OCI-LY7 (cell line): ENCODE results near the gene CMC1. TPM values are rescaled to one million over a fixed set of nuclear protein-coding genes. Genes with fewer than 3 reads are reported as not detected.

Experiments used
- BruUV-seq: library from RNA; stranded (reverse); fragments of 400-500 nt; replicated peaks from 2 replicates; lab custom pipeline; 2021; lab: Mats Ljungman, UMichigan
- CTCF ChIA-PET: fragments of 300-600 bp; sonication (Branson Sonifier 250); formaldehyde crosslinking; loops from one replicate; lab custom pipeline; 2022; ENCODE audit warnings: antibody characterized with exemption; ENCODE audit not compliant: unreplicated experiment; lab: Charles Lee
- POLR2A ChIA-PET: fragments of 300-600 bp; sonication (Branson Sonifier 250); formaldehyde crosslinking; loops from one replicate; lab custom pipeline; 2022; ENCODE audit warnings: antibody characterized with exemption; lab: Charles Lee
- DNase-seq: peaks from one replicate; pipeline ENCODE4 v3.0.0-alpha.2; 2015; ENCODE audit warnings: low spot score
- H2AFZ ChIP-seq: fragments of 200-600 bp; sonication (generic), shearing (Covaris generic); 2 replicates; pipeline ENCODE4 v1.6.1; 2014; ENCODE audit warnings: mild to moderate bottlenecking, antibody characterized with exemption, low read length, moderate library complexity
- H3K27ac ChIP-seq: fragments of 200-600 bp; sonication (generic); 2 replicates; pipeline ENCODE4 v1.5.1; 2014; ENCODE audit warnings: mixed run types, low read depth, mild to moderate bottlenecking, moderate library complexity, low read length, inconsistent platforms; ENCODE audit not compliant: poor library complexity, severe bottlenecking
- H3K36me3 ChIP-seq: fragments of 200-600 bp; sonication (generic); 2 replicates; pipeline ENCODE4 v1.6.1; 2014; ENCODE audit warnings: mild to moderate bottlenecking, antibody characterized with exemption, low read length, moderate library complexity, mixed read lengths; ENCODE audit not compliant: insufficient read depth
- H3K4me1 ChIP-seq: fragments of 200-600 bp; sonication (generic); 2 replicates; pipeline ENCODE4 v1.5.1; 2014; ENCODE audit warnings: mild to moderate bottlenecking, low read length; ENCODE audit not compliant: insufficient read depth, poor library complexity, severe bottlenecking
- H3K4me2 ChIP-seq: fragments of 200-600 bp; sonication (generic); 2 replicates; pipeline ENCODE4 v1.6.1; 2014; ENCODE audit warnings: mild to moderate bottlenecking, low read length
- H3K4me3 ChIP-seq: fragments of 200-600 bp; sonication (generic); 2 replicates; pipeline ENCODE4 v1.5.1; 2014; ENCODE audit warnings: mild to moderate bottlenecking, low read depth, low read length; ENCODE audit not compliant: poor library complexity, severe bottlenecking
- H3K79me2 ChIP-seq: fragments of 200-600 bp; sonication (generic); 2 replicates; pipeline ENCODE4 v1.6.1; 2016; ENCODE audit warnings: low read depth, mild to moderate bottlenecking, low read length, moderate library complexity, mixed read lengths; ENCODE audit not compliant: insufficient read depth
- H3K9me2 ChIP-seq: fragments of 200-600 bp; sonication (generic); 2 replicates; pipeline ENCODE4 v1.6.1; 2016; ENCODE audit warnings: mild to moderate bottlenecking, low read length, mixed read lengths; ENCODE audit not compliant: insufficient read depth
- H3K9me3 ChIP-seq: fragments of 200-600 bp; sonication (generic); 2 replicates; pipeline ENCODE4 v1.6.1; 2014; ENCODE audit warnings: mild to moderate bottlenecking, mixed run types, low read length, mixed read lengths
- H4K20me1 ChIP-seq: fragments of 200-600 bp; sonication (generic); 2 replicates; pipeline ENCODE4 v1.6.1; 2014; ENCODE audit warnings: mild to moderate bottlenecking, antibody characterized with exemption, low read length, moderate library complexity, mixed read lengths; ENCODE audit not compliant: insufficient read depth
- EZH2phosphoT487 ChIP-seq: fragments of 200-600 bp; sonication (generic); IDR thresholded peaks from 2 replicates; pipeline ENCODE4 v1.6.1; 2018; ENCODE audit warnings: low read depth, borderline replicate concordance, mild to moderate bottlenecking, mixed run types, antibody characterized with exemption, low read length, moderate library complexity, mixed read lengths
- intact Hi-C: fragments of 100-400 bp; cut with micrococcal nuclease; formaldehyde crosslinking; loops from one replicate; pipeline ENCODE4 v1.10.0; 2022; ENCODE audit not compliant: unreplicated experiment
- total RNA-seq, 2 experiments: library from RNA; depleted of rRNA in 1 of 2; stranded (reverse); fragments of >200 nt in 1 of 2; shearing (Covaris generic) in 1 of 2; gene quantifications; 2 replicates each; pipeline ENCODE4 v1.2.3, GENCODE V29; 2014 to 2022
- TF ChIP-seq, protein P1 (sequence below): fragments of 200-600 bp; sonication (generic); conservative IDR thresholded peaks from 2 replicates; pipeline ENCODE4 v1.5.1; 2014; ENCODE audit warnings: mild to moderate bottlenecking, antibody characterized with exemption, low read length, moderate library complexity, mixed read lengths

Gene CMC1
- total RNA-seq, 2 experiments from 2014 or later: 12.1 to 26.9 TPM

- Histone ChIP-seq H3K79me2 (no peaks in the 10 kb centered on the region), H3K4me1 (no peaks in the 10 kb centered on the region), H3K4me2 (no peak overlapping the region), H2AFZ (no peak overlapping the region), H3K9me3 (no peaks in the 10 kb centered on the region), H3K36me3 (no peaks in the 10 kb centered on the region), H3K27ac (no peak overlapping the region), H3K4me3 (no peak overlapping the region), H3K9me2 (no peaks in the 10 kb centered on the region), H4K20me1 (no peaks in the 10 kb centered on the region; the same call in 1 of the 2 replicates)
- intact Hi-C loops: no loop called here
- peak; percentile 41 for DNase-seq
- ChIA-PET CTCF (no interaction called here), POLR2A (interaction anchor here (1.0 kb wide), 1 partner anchor 21 kb away, joined by 3 read pairs; no protein-coding TSS in a partner anchor)
- no peak for TF ChIP-seq EZH2phosphoT487
- TF ChIP-seq, protein P1, sequence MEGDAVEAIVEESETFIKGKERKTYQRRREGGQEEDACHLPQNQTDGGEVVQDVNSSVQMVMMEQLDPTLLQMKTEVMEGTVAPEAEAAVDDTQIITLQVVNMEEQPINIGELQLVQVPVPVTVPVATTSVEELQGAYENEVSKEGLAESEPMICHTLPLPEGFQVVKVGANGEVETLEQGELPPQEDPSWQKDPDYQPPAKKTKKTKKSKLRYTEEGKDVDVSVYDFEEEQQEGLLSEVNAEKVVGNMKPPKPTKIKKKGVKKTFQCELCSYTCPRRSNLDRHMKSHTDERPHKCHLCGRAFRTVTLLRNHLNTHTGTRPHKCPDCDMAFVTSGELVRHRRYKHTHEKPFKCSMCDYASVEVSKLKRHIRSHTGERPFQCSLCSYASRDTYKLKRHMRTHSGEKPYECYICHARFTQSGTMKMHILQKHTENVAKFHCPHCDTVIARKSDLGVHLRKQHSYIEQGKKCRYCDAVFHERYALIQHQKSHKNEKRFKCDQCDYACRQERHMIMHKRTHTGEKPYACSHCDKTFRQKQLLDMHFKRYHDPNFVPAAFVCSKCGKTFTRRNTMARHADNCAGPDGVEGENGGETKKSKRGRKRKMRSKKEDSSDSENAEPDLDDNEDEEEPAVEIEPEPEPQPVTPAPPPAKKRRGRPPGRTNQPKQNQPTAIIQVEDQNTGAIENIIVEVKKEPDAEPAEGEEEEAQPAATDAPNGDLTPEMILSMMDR: peak; percentile 83
- BruUV-seq: no TSS peak
Observed at GRCh38 chr3:28286595-28286994, 45.2 kb downstream of the CMC1 start.

GRCh38 chr3:28287046-28287445, 45.6 kb downstream of the CMC1 start:
- no peaks in the 10 kb centered on the region for H3K9me3 ChIP-seq
- no peak for DNase-seq
- no peak overlapping the region for H2AFZ ChIP-seq
- H3K4me3 ChIP-seq: no peak overlapping the region
- no peaks in the 10 kb centered on the region for H3K4me1 ChIP-seq
- POLR2A ChIA-PET: interaction anchor here (0.5 to 1.0 kb wide), 3 partner anchors 12 to 130 kb away, joined by 3 read pairs; no protein-coding TSS in a partner anchor
- H3K9me2 ChIP-seq: no peaks in the 10 kb centered on the region
- no peak overlapping the region for H3K27ac ChIP-seq
- TF ChIP-seq, protein P1: no peak
- no peak for TF ChIP-seq EZH2phosphoT487
- no peaks in the 10 kb centered on the region; the same call in 1 of the 2 replicates for H4K20me1 ChIP-seq
- H3K36me3 ChIP-seq: no peaks in the 10 kb centered on the region
- BruUV-seq: no TSS peak
- H3K4me2 ChIP-seq: no peak overlapping the region
- CTCF ChIA-PET: no interaction called here
- intact Hi-C loops: no loop called here
- no peaks in the 10 kb centered on the region for H3K79me2 ChIP-seq

DNA sequence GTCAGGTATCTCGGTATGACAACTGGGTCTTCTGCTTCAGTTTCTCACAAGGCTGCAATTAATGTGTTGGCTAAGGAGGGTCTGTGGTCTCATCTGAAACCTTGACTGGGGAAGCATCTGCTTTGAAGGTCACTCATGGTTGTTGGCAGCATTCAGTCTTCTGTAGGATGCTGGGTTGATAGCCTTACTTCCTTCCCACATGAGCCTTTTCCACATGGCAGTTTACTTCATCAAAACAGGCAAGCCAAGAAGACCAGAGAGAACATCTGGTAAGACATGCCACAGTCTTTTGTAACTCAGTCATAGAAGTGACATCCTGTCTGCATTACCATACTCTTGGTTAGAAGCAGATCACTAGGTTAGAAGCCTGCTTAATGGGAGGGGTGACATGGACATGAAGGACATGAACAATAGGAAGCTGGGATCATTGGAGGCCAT, 49.5 kb downstream of the CMC1 start:
- Histone ChIP-seq H2AFZ (no peak overlapping the region), H3K36me3 (no peaks in the 10 kb centered on the region), H3K4me2 (no peak overlapping the region), H3K4me3 (no peak overlapping the region), H3K4me1 (no peaks in the 10 kb centered on the region), H3K79me2 (no peaks in the 10 kb centered on the region), H4K20me1 (no peaks in the 10 kb centered on the region; the same call in 1 of the 2 replicates), H3K9me2 (no peaks in the 10 kb centered on the region), H3K9me3 (no peaks in the 10 kb centered on the region), H3K27ac (no peak overlapping the region)
- TF ChIP-seq EZH2phosphoT487: no peak
- TF ChIP-seq, protein P1: no peak
- POLR2A ChIA-PET: no interaction called here
- intact Hi-C loops: no loop called here
- DNase-seq: no peak
- no TSS peak for BruUV-seq
- CTCF ChIA-PET: no interaction called here
